Measurements from ENCODE around the gene PRKCZ. TPM values are rescaled to one million over a fixed set of nuclear protein-coding genes. Genes with fewer than 3 reads are reported as not detected.
A peak's percentile ranks its signal among the peaks of the same experiment; 100 is the strongest.

Gene PRKCZ
- polyA plus RNA-seq, 10 donors, result 3.7 to 9.1 (median 6.5) TPM

DNA sequence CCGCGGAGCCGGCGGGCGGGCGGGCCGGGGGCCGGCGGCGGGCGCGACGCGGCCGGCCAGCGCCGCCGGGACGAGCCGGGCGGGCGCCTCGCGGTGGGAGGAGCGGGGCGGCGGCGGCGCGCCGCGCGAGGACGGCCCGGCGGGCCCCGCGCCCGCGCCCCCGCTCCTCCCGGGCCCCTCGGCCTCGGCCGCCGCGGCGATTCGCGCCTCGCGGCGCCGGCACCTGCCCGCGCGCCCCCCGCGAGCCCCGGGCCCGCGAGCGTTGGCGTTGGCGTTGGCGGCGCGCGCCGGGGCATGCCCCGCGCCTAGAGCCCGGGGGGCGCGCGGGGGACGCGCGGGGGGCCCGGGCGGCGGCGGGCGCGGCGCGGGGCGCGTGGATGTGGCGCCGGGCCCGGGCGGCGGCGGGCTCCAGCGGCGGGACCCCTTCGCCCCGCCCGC, 178.0 kb downstream of the PRKCZ start, which contains the start of gene SKI:
Gene SKI, plus strand, starts transcription at position 163 of the 438 bp plus-strand sequence. CDS start 448 bp downstream, outside the sequence.
- DNase-seq, result no peak

DNA sequence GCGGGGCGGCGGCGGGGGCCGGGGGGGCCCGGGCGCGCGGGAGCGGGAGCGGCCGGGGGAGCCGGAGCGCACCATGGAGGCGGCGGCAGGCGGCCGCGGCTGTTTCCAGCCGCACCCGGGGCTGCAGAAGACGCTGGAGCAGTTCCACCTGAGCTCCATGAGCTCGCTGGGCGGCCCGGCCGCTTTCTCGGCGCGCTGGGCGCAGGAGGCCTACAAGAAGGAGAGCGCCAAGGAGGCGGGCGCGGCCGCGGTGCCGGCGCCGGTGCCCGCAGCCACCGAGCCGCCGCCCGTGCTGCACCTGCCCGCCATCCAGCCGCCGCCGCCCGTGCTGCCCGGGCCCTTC, 178.5 kb downstream of the PRKCZ start:
- no peak for DNase-seq

DNA sequence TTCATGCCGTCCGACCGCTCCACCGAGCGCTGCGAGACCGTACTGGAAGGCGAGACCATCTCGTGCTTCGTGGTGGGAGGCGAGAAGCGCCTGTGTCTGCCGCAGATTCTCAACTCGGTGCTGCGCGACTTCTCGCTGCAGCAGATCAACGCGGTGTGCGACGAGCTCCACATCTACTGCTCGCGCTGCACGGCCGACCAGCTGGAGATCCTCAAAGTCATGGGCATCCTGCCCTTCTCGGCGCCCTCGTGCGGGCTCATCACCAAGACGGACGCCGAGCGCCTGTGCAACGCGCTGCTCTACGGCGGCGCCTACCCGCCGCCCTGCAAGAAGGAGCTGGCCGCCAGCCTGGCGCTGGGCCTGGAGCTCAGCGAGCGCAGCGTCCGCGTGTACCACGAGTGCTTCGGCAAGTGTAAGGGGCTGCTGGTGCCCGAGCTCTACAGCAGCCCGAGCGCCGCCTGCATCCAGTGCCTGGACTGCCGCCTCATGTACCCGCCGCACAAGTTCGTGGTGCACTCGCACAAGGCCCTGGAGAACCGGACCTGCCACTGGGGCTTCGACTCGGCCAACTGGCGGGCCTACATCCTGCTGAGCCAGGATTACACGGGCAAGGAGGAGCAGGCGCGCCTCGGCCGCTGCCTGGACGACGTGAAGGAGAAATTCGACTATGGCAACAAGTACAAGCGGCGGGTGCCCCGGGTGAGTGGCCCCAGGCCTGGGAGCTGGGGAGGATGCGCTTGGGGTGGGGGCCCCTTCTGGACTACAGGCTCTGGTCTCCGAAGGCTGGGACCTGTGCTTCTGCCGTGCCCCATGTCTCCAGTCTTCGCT, 179.0 kb downstream of the PRKCZ start:
- DNase-seq, result peak in 2 of 3 donors; percentile 77 to 90

DNA sequence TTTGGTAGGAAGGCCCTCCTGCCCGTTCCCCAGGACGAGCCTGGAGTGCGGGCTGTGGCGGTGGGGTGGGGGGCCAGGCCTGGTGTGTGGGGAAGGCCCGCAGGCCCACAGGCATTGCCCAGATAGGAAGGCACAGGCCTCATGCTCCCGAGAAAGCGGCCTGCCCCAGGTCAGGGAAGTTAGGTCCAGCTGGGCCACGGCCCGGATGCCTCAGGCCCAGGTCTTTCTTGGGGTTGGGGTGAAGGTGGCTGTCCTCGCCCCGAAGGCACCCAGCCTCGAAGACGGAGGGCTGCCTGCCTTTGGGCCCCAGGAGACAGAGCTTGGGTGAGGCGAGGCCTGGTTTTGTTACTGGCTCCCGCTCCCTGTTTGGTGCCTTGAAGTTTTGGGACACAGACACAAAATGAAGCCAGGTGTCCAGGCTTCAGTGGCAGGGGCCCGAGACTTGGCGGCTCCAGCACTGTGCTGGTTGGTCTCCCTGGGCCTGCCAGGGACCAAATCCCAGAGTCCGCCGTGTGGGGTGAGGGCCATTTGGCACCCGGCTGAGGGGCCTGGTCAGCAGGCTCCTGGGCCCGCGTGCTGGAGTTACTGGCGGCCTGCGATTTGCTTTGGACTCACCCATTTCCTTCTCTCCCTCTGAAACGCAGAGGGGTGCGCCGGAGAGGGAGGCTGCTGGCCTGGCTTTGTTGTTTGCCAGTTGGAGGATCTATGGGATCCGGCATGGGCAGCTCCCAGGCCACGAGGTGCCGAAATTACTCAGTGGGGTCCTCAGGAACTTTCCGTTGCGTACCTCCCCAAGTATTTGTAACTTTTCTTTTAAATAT, 179.9 kb downstream of the PRKCZ start:
- peak in 1 of 3 donors; percentile 84 for DNase-seq

DNA sequence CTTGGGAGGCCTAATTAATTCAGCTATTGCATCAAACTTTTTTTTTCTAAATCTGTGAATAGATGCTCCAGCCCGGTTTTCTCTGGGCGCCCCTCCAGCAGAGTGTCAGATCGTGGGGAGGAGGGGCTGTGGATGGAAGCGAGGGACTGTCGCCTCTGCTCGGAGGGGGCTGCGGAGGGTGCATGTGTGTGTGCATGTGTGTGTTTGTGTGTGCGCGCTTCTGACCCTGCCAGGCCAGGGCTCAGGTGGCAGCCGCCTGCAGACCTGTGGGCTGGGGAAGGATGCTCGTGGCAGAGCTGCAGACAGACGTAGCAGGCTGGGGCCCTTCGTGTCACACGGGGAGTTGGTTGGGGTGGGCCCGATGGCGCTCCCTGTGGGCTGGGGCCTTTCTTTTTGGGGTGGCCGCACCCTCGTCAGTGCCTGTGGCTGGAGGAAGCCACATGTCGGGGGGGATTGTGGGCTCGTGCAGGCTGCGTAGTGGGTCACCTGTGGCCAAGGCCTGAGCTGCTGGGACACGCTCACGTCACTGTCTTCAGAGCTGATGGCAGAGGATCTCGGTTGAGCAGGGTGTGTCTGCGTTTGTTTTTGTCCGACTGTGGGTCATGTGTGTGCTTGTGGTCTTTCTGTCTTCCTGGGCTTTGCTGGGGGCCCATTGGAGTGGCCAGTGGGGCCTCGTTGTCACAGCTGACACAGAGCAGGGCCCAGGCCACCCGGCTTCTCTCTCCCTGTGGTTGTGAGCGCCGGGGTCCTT, 180.7 kb downstream of the PRKCZ start:
- peak in 1 of 3 donors; percentile 69 for DNase-seq

DNA sequence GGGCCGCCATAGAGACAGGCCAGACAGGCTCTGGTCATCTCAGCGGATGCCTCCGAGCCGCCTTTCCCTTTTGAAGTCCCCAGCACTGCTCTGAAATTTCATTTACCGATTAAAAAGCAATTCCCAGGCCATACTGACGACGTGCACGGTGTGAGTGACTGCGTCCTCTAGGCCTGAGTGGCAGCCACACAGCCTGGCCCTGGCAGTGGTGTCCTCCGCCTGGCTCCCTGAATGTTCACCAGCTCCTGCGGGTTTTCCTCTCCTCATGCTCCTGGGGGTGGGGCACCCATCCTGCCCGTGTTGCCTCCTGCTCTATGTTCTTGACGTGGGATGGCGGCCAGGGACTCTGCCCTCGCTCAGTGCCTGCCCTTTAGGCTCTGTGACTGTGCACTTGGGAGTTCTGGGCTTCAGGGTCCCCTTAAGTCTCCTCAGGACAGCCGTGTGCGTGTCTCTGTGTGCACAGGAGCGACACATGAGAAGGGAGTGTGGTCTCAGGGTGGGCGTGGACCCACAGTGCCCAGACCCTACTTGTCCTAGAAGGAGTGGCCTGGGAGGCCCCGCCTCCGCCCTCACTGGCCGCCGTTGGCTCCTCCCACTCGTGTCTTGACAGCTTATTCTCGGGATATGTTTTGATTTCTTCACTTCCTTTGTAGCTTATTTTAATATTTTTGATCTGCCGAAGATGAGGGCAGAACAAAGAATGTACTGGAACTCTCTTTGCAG, 181.5 kb downstream of the PRKCZ start:
- DNase-seq, result peak in 1 of 3 donors; percentile 76

DNA sequence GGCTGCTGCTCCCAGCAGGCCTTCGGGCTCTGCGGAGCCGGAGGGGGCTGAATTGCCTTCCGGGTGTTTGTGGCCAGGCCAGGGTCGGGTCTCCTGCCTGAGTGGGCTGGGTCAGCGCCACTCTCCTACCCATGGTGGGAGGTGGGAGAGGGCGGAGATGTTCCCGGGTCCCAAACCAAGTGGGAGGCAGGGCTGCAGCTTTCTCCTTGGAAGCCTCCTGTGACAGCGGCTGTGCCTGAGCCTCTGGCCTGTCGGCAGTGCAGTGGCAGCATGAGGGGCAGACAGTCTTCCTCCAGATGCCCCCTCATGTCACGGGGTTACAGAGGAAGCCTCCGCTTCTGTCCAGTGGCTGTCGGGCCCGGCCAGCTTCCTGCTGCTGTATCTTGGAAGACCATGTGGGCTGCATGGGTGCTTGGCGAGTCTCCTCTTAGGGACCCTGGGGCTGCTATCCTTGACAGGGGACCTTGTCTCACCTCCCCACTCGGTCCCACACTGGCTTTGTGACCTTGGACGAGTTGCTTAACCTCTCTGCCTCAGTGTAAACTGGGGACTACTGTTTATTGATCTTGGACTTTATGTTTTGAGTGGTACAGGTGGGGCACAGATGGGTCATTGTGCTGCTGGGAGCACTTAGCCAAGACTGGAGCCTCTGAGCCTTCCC, 182.2 kb downstream of the PRKCZ start:
- DNase-seq, result no peak

DNA sequence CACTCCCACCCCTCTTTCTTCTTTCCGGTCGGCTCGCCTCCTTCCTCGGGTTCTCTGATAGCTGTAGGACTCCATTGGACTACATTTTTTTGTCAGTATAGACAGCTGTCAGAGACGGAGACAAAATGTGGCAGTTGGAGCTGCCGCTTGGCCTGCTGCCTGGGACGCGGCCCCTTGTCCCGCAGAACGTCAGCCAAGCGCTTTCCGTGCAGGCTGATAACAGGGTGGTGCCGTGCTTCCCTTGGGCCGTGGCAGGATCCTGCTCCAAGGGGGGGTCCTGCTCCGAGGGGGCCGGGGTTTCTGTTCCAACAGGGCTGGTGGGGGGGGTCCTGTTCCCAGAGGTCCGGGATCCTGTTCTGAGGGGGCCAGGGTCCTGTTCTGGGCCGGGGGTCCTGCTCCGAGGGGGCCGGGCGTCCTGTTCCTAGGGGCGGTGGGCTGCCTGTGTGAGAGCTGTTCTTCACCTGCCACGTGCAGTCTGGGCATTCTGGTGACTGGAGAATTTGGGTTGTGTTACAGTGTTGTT, 182.8 kb downstream of the PRKCZ start:
- no peak for DNase-seq

DNA sequence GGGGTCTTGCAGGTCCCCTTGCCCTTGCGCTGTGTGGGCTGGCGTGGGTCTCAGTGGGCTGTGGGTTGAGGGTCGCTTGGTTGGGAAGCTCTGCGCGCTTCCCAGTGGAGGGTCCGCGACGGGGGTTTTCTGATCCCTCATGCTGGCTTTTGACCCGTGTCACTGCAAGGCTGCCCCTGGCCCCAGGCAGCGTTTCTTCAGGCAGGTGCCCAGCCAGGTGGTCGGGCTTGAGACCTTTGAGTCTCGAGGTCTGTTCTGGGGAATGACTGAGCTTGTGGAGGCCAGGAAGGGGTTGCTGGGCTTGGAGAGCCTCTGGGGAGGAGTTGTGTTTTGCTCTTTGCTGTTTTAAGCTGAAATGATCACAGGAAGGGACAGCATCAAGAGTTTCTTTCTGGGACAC, 183.3 kb downstream of the PRKCZ start:
- no peak for DNase-seq

DNA sequence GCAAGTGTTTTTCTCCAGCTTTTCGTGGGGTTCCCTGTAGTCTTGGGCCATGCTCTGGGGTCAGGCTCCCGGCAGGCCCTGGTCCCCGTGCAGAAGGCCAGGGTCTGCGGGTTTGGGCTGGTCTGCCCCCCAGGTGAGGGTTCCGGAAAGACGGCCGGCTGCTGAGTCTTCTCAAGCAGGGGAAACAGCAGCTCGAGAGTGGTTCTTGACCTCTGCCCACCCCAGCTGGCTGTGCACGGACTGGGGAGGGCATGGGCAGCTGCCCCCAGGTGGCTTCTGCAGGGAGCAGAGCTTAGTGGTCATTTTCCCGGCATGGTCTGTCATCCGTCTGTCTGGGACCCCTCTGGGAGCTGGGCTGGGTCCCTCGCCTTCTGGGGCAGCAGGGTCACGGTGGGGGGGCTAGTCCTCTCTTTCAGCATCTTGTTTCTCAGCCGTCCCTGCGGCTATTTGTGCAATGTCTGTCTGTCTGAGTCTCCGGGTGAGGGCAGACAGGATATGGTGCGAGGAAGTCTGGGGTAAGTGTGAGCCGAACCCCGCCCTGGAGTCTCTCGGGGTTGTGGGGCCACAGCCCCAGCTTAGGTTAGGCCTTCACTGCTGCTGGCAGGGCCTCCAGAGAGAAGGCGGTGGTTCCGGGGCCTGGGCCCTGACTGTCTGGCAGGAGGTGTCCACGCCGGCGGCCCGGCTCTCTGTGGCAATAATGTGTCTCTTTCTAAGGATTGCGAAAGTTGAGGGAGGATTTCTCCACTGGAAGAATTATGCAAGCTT, 184.0 kb downstream of the PRKCZ start:
- DNase-seq, result peak in 1 of 3 donors; percentile 75

DNA sequence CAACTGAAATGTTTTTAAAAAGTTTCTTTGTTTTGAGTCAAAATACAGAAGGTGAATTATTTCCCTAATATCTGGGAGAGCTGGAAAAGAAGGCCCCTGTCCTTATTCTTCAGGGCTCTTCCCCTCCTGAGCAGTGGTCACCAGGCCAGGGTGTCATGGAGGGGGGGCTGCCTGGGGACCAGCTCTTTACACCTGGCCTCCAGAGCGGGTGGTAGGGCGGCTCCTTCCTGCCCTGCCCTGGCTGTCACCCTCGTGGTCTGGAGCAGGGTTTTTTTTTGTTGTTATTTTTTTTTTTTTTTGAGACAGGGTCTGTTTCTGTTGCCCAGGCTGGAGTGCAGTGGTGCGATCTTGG, 184.5 kb downstream of the PRKCZ start:
- no peak for DNase-seq

Other genes with a start within 250 kb of the PRKCZ start
- 100 to 1,000 TPM; 161 to 221 (median 178) TPM for gene GNB1, start 159.3 kb upstream of the PRKCZ start, polyA plus RNA-seq (ENCODE audit: insufficient read length in 10 of 10)
- 100 to 1,000 TPM; 107 to 289 (median 184) TPM for gene CALML6, start 135.2 kb upstream of the PRKCZ start, polyA plus RNA-seq (ENCODE audit: insufficient read length in 10 of 10)
- 10 to 100 TPM; 28.9 to 90.1 (median 70.3) TPM for gene TMEM52, start 131.1 kb upstream of the PRKCZ start, polyA plus RNA-seq (ENCODE audit: insufficient read length in 10 of 10)
- gene CFAP74, start 46.6 kb upstream of the PRKCZ start, polyA plus RNA-seq (ENCODE audit: insufficient read length in 10 of 10), result under 1 TPM in 9 of 10 donors, not detected in 1; 0.05 to 0.36 (median 0.15) TPM
- gene GABRD, start 31.1 kb upstream of the PRKCZ start, polyA plus RNA-seq (ENCODE audit: insufficient read length in 10 of 10), result 1 to 10 TPM in 4 of 10 donors, under 1 TPM in 6; 0.41 to 2.1 (median 0.93) TPM
- 10 to 100 TPM; 22.3 to 45.9 (median 30.2) TPM for gene FAAP20, start 144.4 kb downstream of the PRKCZ start, polyA plus RNA-seq (ENCODE audit: insufficient read length in 10 of 10)
- 10 to 100 TPM; 47.4 to 74.3 (median 60.5) TPM for gene SKI, start 177.9 kb downstream of the PRKCZ start, polyA plus RNA-seq (ENCODE audit: insufficient read length in 10 of 10)